CD4-positive, alpha-beta T cell treated with Interleukin-2 at 100 ng/mL for 4 hours (primary cell): ENCODE data around the gene HNRNPR.

Source experiments
- DNase-seq: peaks from one replicate; pipeline ENCODE4 v3.0.0-alpha.2; 2020; ENCODE audit warnings: low spot score

HNRNPR gene

GRCh38 chr1:23369335-23370013 is 25.4 kb upstream of the HNRNPR start, which contains the start of gene ZNF436:
TSS of gene ZNF436 (minus strand) at chr1:23369836. CDS start at chr1:23368005, 1,831 bp downstream.
- DNase-seq: peak; percentile 16

- DNase-seq: peak; percentile 82
Measured at GRCh38 chr1:23368562-23369334, 24.7 kb upstream of the HNRNPR start.

- DNase-seq: peak; percentile 99
Measured at GRCh38 chr1:23367791-23368561, 23.9 kb upstream of the HNRNPR start.

- no peak for DNase-seq
Measured at GRCh38 chr1:23367451-23367790, 23.3 kb upstream of the HNRNPR start.

- DNase-seq: no peak
Measured at GRCh38 chr1:23366598-23366997, 22.5 kb upstream of the HNRNPR start.

- DNase-seq: no peak
Measured at GRCh38 chr1:23366146-23366545, 22.1 kb upstream of the HNRNPR start.

GRCh38 chr1:23362218-23362713 is 18.2 kb upstream of the HNRNPR start:
- DNase-seq: no peak

- no peak for DNase-seq
Measured at GRCh38 chr1:23358310-23358875, 14.3 kb upstream of the HNRNPR start.

GRCh38 chr1:23357138-23357908 is 13.2 kb upstream of the HNRNPR start:
- DNase-seq: no peak

- no peak for DNase-seq
Measured at GRCh38 chr1:23356471-23357137, 12.5 kb upstream of the HNRNPR start.

- DNase-seq: no peak
Measured at GRCh38 chr1:23354245-23354644, 10.2 kb upstream of the HNRNPR start.

GRCh38 chr1:23352096-23352695 is 8.1 kb upstream of the HNRNPR start:
- no peak for DNase-seq

GRCh38 chr1:23345920-23346319 is 1.8 kb upstream of the HNRNPR start:
- DNase-seq: no peak

GRCh38 chr1:23344987-23345472 is 946 bp upstream of the HNRNPR start:
- peak; percentile 2 for DNase-seq

- peak; percentile 33 for DNase-seq
Measured at GRCh38 chr1:23343221-23344110, 618 bp downstream of the HNRNPR start.

- peak; percentile 40 for DNase-seq
Measured at GRCh38 chr1:23341931-23342692, 2.0 kb downstream of the HNRNPR start.

- DNase-seq: no peak
Measured at GRCh38 chr1:23339632-23340031, 4.5 kb downstream of the HNRNPR start.

- DNase-seq: no peak
Measured at GRCh38 chr1:23337869-23338268, 6.2 kb downstream of the HNRNPR start.

- DNase-seq: no peak
Measured at GRCh38 chr1:23331713-23332112, 12.4 kb downstream of the HNRNPR start.
